Measurements from ENCODE around the gene GNB1.

DNA sequence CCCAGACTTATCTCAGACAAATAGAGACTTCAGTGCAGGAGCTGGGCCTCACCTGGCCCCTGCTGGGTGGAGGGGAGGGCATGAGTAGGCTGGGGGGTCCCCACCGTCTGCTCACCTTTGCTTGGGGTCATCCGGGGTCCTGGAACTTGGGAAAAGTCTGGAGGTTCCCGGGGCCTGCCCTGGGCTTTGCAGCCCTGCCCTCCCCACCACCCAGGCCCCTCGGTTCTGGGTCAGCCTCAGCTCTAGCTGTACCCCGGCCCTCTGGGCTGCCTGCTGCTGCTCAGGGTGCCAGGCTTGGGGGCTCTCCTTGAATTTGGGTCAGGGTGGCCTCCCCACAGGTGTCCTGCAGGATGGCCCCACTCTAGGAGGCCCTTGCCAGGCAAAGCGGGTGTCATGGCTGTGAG, 30.6 kb upstream of the GNB1 start:
- TF ChIP-seq, protein P1, sequence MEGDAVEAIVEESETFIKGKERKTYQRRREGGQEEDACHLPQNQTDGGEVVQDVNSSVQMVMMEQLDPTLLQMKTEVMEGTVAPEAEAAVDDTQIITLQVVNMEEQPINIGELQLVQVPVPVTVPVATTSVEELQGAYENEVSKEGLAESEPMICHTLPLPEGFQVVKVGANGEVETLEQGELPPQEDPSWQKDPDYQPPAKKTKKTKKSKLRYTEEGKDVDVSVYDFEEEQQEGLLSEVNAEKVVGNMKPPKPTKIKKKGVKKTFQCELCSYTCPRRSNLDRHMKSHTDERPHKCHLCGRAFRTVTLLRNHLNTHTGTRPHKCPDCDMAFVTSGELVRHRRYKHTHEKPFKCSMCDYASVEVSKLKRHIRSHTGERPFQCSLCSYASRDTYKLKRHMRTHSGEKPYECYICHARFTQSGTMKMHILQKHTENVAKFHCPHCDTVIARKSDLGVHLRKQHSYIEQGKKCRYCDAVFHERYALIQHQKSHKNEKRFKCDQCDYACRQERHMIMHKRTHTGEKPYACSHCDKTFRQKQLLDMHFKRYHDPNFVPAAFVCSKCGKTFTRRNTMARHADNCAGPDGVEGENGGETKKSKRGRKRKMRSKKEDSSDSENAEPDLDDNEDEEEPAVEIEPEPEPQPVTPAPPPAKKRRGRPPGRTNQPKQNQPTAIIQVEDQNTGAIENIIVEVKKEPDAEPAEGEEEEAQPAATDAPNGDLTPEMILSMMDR (IDR thresholded peaks at IDR 0.05), result no peak
- TF ChIP-seq POLR2A (IDR thresholded peaks at IDR 0.05), result no peak
